VCaP (cell line): ENCODE data around the gene PTPRQ.

ENCODE experiments used
- H3K27ac ChIP-seq: fragments of 450-650 bp; 2 replicates; pipeline ENCODE4 v1.5.1; 2017
- CTCF ChIP-seq: fragments of 450-650 bp; conservative IDR thresholded peaks from 2 replicates; pipeline ENCODE4 v1.5.1; 2017; ENCODE audit warnings: mild to moderate bottlenecking, moderate library complexity

Gene PTPRQ

DNA sequence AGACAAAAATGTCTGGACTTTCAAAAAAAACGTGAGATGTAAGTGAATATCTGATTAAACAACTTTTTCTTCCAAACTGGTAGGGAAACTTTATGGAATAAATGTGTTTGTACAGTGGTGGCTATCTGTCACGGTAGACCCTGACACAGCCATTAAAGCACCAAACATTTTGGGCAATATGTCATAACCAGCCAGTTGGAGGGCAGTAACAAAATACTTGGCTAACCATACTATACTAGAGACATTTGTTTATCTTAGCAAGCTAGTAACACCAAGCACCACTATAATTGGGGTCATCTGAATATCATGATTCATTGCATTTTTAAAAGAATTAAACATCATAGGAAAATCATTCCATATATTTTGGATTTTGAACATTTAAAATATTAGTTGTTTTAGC is 257.4 kb downstream of the PTPRQ start:
- no peak overlapping the region for H3K27ac ChIP-seq
- TF ChIP-seq CTCF: no peak

- no peak for TF ChIP-seq CTCF
- H3K27ac ChIP-seq: no peak overlapping the region
Observed at GRCh38 chr12:80702889-80703805, 259.1 kb downstream of the PTPRQ start.

GRCh38 chr12:80704420-80704819 is 260.4 kb downstream of the PTPRQ start:
- no peak overlapping the region for H3K27ac ChIP-seq
- no peak for TF ChIP-seq CTCF

- no peak within 1 kb of the TSS for H3K27ac ChIP-seq
Observed at GRCh38 chr12:80707126-80707829, 263.2 kb downstream of the PTPRQ start, which contains the start of gene MYF6. MYF6 (plus strand) TSS chr12:80707634; CDS start chr12:80707720, 86 bp downstream.

GRCh38 chr12:80707830-80708258 is 263.8 kb downstream of the PTPRQ start:
- no peak for TF ChIP-seq CTCF

More at GRCh38 chr12:80707126-80707829, 263.2 kb downstream of the PTPRQ start, which contains the start of gene MYF6:
- TF ChIP-seq CTCF: no peak

GRCh38 chr12:80708259-80708974 is 264.4 kb downstream of the PTPRQ start:
- no peak overlapping the region for H3K27ac ChIP-seq
- TF ChIP-seq CTCF: no peak

More at GRCh38 chr12:80707830-80708258, 263.8 kb downstream of the PTPRQ start:
- no peak overlapping the region for H3K27ac ChIP-seq

GRCh38 chr12:80708975-80709328 is 264.9 kb downstream of the PTPRQ start:
- no peak overlapping the region for H3K27ac ChIP-seq
- TF ChIP-seq CTCF: no peak
